Osteocyte (in vitro differentiated cells): ENCODE results near the gene B4GALNT4. TPM values are rescaled to one million over a fixed set of nuclear protein-coding genes. Genes with fewer than 3 reads are reported as not detected.

Experiments used
- DNase-seq: peaks from one replicate; pipeline ENCODE4 v3.0.0; 2021; ENCODE audit warnings: mixed read lengths; ENCODE audit not compliant: unreplicated experiment; ENCODE audit errors: extremely low spot score
- H3K27ac Mint-ChIP-seq: one replicate; pipeline ENCODE4 v1.8.0; 2021; ENCODE audit warnings: mild to moderate bottlenecking, mixed read lengths; ENCODE audit not compliant: unreplicated experiment
- H3K27me3 Mint-ChIP-seq: one replicate; pipeline ENCODE4 v1.8.0; 2021; ENCODE audit warnings: mixed read lengths; ENCODE audit not compliant: unreplicated experiment
- H3K36me3 Mint-ChIP-seq: one replicate; pipeline ENCODE4 v1.8.0; 2021; ENCODE audit warnings: mixed read lengths; ENCODE audit not compliant: unreplicated experiment
- H3K4me1 Mint-ChIP-seq: one replicate; pipeline ENCODE4 v1.8.0; 2021; ENCODE audit warnings: mixed read lengths; ENCODE audit not compliant: unreplicated experiment
- H3K4me3 Mint-ChIP-seq: one replicate; pipeline ENCODE4 v1.8.0; 2021; ENCODE audit warnings: mild to moderate bottlenecking, moderate library complexity, mixed read lengths; ENCODE audit not compliant: unreplicated experiment
- H3K9me3 Mint-ChIP-seq: one replicate; pipeline ENCODE4 v1.8.0; 2021; ENCODE audit warnings: mixed read lengths; ENCODE audit not compliant: unreplicated experiment
- total RNA-seq: library from RNA; stranded (reverse); gene quantifications from 2 replicates; pipeline ENCODE4 v1.2.1, GENCODE V29; 2021
- TF ChIP-seq, protein P1 (sequence below): fragments of 200-600 bp; sonication (generic); IDR thresholded peaks from 2 replicates; pipeline ENCODE4 v1.5.0; 2021; ENCODE audit warnings: antibody characterized with exemption, mild to moderate bottlenecking, moderate library complexity

The B4GALNT4 gene
- total RNA-seq, 1 donor from 2014 or later, result 63.3 TPM

DNA sequence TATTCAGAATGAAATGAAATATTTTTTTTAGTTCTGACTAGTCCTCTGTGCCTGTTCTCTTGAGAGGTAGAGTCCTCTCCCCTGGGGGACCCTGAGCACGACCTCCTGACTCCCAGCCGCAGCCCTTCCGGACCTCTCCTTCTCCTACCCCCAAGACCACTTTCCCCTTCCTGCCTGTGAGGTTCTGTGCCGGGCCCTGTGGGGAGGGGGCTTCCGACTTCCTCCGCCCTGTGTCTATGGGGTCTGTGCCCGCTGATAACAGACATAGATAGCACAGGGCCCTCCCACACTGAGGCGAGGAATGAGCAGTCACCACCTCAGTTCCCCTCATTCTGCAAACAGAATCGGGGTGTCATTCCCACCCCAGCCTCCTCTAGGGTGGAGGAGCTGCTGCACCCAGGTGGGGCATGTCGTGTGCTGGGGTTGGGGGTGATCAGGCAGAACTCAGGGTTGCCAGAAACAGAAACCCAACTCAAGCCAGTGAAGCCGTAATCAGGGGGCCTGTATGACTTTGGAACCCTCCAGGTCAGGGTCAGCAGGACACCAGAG lies 12.9 kb downstream of the B4GALNT4 start:
- Mint-ChIP-seq H3K4me3 (no peak overlapping the region), H3K27me3 (no peaks in the 10 kb centered on the region), H3K27ac (no peak overlapping the region)

DNA sequence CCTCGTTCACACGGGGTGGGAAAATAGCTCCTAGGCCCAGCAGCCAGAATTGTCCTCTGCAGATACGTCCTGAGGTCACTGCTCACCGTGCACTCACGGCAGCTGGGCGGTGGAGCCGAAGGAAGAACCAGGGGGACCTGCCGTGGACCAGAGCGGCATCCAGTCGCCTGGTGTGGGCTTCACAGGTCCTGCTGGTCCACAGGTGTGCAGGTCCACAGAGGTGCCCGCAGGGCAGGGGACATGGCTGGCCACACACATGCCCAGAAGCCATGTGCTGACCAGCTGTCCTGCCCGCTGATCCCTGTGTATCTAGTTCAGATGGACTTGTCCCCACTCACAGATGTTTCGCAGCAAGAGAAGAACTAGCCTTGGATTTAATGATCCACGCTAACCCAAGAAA lies 14.1 kb downstream of the B4GALNT4 start:
- TF ChIP-seq, protein P1, sequence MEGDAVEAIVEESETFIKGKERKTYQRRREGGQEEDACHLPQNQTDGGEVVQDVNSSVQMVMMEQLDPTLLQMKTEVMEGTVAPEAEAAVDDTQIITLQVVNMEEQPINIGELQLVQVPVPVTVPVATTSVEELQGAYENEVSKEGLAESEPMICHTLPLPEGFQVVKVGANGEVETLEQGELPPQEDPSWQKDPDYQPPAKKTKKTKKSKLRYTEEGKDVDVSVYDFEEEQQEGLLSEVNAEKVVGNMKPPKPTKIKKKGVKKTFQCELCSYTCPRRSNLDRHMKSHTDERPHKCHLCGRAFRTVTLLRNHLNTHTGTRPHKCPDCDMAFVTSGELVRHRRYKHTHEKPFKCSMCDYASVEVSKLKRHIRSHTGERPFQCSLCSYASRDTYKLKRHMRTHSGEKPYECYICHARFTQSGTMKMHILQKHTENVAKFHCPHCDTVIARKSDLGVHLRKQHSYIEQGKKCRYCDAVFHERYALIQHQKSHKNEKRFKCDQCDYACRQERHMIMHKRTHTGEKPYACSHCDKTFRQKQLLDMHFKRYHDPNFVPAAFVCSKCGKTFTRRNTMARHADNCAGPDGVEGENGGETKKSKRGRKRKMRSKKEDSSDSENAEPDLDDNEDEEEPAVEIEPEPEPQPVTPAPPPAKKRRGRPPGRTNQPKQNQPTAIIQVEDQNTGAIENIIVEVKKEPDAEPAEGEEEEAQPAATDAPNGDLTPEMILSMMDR, result no peak
- Mint-ChIP-seq H3K4me1 (no peaks in the 10 kb centered on the region), H3K4me3 (no peak overlapping the region), H3K27me3 (no peaks in the 10 kb centered on the region), H3K9me3 (peaks cover 5% of the 10 kb centered on the region), H3K36me3 (peaks cover 10% of the 10 kb centered on the region), H3K27ac (no peak overlapping the region)
- no peak for DNase-seq

More for the DNA sequence above, 12.9 kb downstream of the B4GALNT4 start:
- DNase-seq, result no peak
- TF ChIP-seq, protein P1, result no peak
- Mint-ChIP-seq H3K36me3 (peaks cover 21% of the 10 kb centered on the region), H3K4me1 (no peaks in the 10 kb centered on the region), H3K9me3 (peaks cover 5% of the 10 kb centered on the region)

DNA sequence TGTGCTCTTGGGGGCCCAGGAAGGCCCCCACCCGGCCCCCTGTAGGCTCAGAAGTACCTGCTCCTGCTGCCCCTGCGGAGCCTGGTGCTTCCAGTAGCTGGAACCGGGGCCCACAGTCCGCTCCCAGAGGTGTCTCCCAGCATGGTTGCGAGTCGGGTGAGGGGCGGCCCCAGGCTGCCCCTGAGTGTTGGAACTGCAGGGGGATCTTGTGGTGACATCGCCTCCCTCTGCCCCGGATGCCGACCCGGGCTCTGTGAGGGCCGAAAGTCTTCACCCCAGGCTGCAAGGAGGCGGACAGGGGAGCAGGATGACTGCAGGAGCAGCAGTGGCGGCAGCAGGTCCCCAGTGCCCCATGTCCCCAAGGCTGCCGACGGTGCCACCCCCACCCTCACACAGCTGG lies 15.2 kb downstream of the B4GALNT4 start:
- TF ChIP-seq, protein P1, result no peak
- H3K4me3 Mint-ChIP-seq, result no peak overlapping the region
- DNase-seq, result no peak
- H3K27me3 Mint-ChIP-seq, result no peaks in the 10 kb centered on the region
- peaks cover 5% of the 10 kb centered on the region for H3K36me3 Mint-ChIP-seq
- H3K9me3 Mint-ChIP-seq, result peaks cover 5% of the 10 kb centered on the region
- H3K4me1 Mint-ChIP-seq, result no peaks in the 10 kb centered on the region
- H3K27ac Mint-ChIP-seq, result no peak overlapping the region

DNA sequence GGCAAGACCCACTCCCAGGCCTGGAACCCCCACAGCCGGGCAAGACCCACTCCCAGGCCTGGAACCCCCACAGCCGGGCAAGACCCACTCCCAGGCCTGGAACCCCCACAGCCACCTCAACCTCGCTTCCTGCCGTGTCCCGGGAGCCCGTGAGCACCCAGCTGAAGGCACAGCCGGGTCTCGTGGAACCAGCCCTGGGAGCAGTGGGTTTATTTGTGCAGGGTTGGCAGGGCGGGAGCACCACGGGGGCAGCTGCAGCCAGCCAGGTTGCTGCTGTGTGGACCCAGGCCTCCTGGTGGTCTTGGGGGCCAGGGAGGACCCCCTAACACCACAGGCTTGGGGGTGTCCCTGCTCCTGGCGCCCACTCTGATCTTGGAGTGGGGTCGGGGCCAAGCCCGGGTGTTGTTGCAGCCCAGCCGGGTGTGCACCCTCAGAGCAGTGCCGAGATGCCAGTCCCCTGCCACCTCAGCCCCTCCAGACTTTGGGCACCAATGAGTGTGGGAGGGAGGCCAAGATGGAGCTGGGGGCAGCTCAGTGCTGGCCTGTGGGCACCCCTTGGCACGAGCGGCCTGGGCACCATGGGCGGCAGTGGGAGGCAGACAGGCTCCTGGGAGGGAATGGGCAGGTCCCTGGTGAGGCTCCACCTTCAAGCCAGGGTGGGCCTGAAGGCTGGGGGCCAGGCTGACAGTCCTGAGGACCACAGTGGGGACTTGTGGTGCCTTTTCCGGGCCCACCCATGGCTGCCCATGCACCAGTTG lies 16.5 kb downstream of the B4GALNT4 start:
- peaks cover 5% of the 10 kb centered on the region for H3K9me3 Mint-ChIP-seq
- H3K4me3 Mint-ChIP-seq, result no peak overlapping the region
- DNase-seq, result no peak
- TF ChIP-seq, protein P1, result no peak
- no peaks in the 10 kb centered on the region for H3K4me1 Mint-ChIP-seq
- H3K36me3 Mint-ChIP-seq, result peaks cover 5% of the 10 kb centered on the region
- no peak overlapping the region for H3K27ac Mint-ChIP-seq
- H3K27me3 Mint-ChIP-seq, result no peaks in the 10 kb centered on the region

DNA sequence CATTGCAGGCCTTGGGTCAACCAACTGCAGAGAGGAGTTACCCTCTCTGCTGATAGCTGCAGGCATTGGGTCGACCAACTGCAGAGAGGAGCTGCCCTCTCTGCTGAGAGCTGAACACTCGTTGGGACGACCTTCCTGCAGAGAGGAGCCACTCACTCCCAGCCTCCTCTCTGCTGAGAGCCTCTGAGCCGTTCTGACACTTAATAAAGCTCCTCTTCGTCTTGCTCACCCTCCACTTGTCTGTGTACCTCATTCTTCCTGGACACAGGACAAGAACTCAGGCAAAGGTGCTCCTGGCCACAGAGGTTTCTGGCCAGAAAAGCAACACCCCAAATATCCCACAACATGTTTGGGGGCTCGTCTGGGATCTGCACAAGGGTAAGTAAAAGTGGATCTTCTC lies 17.2 kb downstream of the B4GALNT4 start:
- TF ChIP-seq, protein P1, result no peak
- Mint-ChIP-seq H3K36me3 (peaks cover 5% of the 10 kb centered on the region), H3K27ac (no peak overlapping the region), H3K4me1 (no peaks in the 10 kb centered on the region), H3K27me3 (no peaks in the 10 kb centered on the region), H3K9me3 (peaks cover 5% of the 10 kb centered on the region), H3K4me3 (no peak overlapping the region)
- no peak for DNase-seq
